ENCODE measurements around the gene TMEM178B.
"Not testable (repeated sequence)": the region's sequence is repeated elsewhere in the genome, so short reads cannot be mapped to it uniquely, and the experiment has no call there.

Gene TMEM178B

DNA sequence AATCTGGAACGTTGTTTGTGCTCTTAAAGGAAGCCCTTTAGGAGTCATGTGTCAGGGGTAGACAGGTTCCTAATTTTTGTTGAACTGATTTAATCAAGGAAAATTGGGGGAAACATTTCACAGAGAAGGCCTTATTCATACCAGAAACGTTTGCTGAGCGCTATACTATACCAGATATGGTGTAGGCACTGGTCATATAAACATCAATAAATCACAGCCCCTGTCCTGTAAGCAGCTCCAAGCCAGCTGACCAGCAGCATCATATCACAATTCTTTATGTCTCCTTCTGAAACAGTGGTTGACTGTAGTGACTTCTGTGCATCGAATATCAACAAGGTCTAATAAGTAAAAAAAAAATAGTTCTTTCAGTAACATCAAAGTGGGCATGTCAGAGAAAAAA is 1.1 kb downstream of the TMEM178B start:
- Histone ChIP-seq H3K4me3 (replicated peaks; ENCODE audit: insufficient read depth, low read length) (no peak overlapping the region), H3K27ac (replicated peaks) (no peak overlapping the region), H3K27me3 (ENCODE audit: insufficient read depth, poor library complexity, severe bottlenecking) (peaks cover 64% of the 10 kb centered on the region)
- TF ChIP-seq SPI1 (IDR thresholded peaks at IDR 0.05; ENCODE audit: borderline replicate concordance, low read depth) (no peak), GABPA (IDR thresholded peaks at IDR 0.05; ENCODE audit: low read depth) (no peak), POLR2AphosphoS5 (IDR thresholded peaks at IDR 0.05; ENCODE audit: low read depth) (no peak)
- TF ChIP-seq, protein P1, sequence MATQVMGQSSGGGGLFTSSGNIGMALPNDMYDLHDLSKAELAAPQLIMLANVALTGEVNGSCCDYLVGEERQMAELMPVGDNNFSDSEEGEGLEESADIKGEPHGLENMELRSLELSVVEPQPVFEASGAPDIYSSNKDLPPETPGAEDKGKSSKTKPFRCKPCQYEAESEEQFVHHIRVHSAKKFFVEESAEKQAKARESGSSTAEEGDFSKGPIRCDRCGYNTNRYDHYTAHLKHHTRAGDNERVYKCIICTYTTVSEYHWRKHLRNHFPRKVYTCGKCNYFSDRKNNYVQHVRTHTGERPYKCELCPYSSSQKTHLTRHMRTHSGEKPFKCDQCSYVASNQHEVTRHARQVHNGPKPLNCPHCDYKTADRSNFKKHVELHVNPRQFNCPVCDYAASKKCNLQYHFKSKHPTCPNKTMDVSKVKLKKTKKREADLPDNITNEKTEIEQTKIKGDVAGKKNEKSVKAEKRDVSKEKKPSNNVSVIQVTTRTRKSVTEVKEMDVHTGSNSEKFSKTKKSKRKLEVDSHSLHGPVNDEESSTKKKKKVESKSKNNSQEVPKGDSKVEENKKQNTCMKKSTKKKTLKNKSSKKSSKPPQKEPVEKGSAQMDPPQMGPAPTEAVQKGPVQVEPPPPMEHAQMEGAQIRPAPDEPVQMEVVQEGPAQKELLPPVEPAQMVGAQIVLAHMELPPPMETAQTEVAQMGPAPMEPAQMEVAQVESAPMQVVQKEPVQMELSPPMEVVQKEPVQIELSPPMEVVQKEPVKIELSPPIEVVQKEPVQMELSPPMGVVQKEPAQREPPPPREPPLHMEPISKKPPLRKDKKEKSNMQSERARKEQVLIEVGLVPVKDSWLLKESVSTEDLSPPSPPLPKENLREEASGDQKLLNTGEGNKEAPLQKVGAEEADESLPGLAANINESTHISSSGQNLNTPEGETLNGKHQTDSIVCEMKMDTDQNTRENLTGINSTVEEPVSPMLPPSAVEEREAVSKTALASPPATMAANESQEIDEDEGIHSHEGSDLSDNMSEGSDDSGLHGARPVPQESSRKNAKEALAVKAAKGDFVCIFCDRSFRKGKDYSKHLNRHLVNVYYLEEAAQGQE (IDR thresholded peaks at IDR 0.05; ENCODE audit: insufficient replicate concordance, low read depth): no peak
- TF ChIP-seq, protein P2, sequence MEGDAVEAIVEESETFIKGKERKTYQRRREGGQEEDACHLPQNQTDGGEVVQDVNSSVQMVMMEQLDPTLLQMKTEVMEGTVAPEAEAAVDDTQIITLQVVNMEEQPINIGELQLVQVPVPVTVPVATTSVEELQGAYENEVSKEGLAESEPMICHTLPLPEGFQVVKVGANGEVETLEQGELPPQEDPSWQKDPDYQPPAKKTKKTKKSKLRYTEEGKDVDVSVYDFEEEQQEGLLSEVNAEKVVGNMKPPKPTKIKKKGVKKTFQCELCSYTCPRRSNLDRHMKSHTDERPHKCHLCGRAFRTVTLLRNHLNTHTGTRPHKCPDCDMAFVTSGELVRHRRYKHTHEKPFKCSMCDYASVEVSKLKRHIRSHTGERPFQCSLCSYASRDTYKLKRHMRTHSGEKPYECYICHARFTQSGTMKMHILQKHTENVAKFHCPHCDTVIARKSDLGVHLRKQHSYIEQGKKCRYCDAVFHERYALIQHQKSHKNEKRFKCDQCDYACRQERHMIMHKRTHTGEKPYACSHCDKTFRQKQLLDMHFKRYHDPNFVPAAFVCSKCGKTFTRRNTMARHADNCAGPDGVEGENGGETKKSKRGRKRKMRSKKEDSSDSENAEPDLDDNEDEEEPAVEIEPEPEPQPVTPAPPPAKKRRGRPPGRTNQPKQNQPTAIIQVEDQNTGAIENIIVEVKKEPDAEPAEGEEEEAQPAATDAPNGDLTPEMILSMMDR (IDR thresholded peaks at IDR 0.05; ENCODE audit: insufficient read depth, low read length): no peak
- DNase-seq (ENCODE audit: low read depth in 1 of 2, low spot score in 1 of 2): no peak

DNA sequence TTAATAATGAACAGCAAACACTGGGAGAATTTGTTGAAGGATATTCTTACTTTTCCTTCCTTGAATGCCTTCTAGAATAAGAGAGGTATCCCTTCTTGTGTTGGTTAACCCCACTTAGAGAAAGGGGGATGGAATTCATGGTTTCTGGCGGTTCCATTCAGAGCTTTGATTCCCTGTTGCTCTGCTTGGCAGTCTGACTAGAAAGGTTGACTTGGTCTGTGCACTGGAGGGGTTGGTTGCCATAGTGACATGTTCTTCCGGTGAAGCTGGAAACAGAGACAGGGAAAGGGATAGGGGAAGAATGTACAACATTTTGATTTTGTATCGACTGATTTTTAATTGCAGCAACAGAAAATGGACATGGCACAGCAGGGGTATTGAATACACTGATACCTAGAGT is 2.5 kb downstream of the TMEM178B start:
- Histone ChIP-seq H3K27ac (replicated peaks) (no peak overlapping the region), H3K4me3 (replicated peaks; ENCODE audit: insufficient read depth, low read length) (no peak overlapping the region), H3K27me3 (ENCODE audit: insufficient read depth, poor library complexity, severe bottlenecking) (peaks cover 52% of the 10 kb centered on the region)
- no peak for DNase-seq (ENCODE audit: low read depth in 1 of 2, low spot score in 1 of 2)
- TF ChIP-seq, protein P1 (IDR thresholded peaks at IDR 0.05; ENCODE audit: insufficient replicate concordance, low read depth): no peak
- TF ChIP-seq, protein P2 (IDR thresholded peaks at IDR 0.05; ENCODE audit: insufficient read depth, low read length): no peak
- TF ChIP-seq POLR2AphosphoS5 (IDR thresholded peaks at IDR 0.05; ENCODE audit: low read depth): no peak
- no peak for TF ChIP-seq SPI1 (IDR thresholded peaks at IDR 0.05; ENCODE audit: borderline replicate concordance, low read depth)
- no peak for TF ChIP-seq GABPA (IDR thresholded peaks at IDR 0.05; ENCODE audit: low read depth)

DNA sequence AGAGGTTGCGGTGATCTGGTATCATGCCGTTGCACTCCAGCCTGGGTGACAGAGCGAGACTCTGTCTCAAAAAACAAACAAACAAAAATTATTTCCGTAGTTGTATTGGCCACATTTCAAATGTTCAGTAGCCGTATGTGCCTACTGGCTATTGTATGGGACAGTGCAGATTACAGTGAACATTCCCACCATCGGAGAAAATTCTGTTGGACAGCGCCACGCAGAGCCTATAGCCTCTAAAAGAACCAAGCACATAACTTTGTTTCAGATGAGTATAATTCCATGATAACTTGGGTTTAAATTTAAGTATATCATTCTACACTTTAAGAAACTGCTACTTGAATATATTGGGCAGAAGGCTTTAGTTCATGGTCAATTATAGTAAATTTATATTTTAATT is 5.4 kb downstream of the TMEM178B start:
- TF ChIP-seq, protein P1 (IDR thresholded peaks at IDR 0.05; ENCODE audit: insufficient replicate concordance, low read depth): peak; percentile 66
- TF ChIP-seq POLR2AphosphoS5 (IDR thresholded peaks at IDR 0.05; ENCODE audit: low read depth): no peak
- no peak for TF ChIP-seq SPI1 (IDR thresholded peaks at IDR 0.05; ENCODE audit: borderline replicate concordance, low read depth)
- no peak overlapping the region for H3K4me3 ChIP-seq (replicated peaks; ENCODE audit: insufficient read depth, low read length)
- H3K27me3 ChIP-seq (ENCODE audit: insufficient read depth, poor library complexity, severe bottlenecking): peaks cover 30% of the 10 kb centered on the region
- DNase-seq (ENCODE audit: low read depth in 1 of 2, low spot score in 1 of 2): no peak
- H3K27ac ChIP-seq (replicated peaks): no peak overlapping the region

DNA sequence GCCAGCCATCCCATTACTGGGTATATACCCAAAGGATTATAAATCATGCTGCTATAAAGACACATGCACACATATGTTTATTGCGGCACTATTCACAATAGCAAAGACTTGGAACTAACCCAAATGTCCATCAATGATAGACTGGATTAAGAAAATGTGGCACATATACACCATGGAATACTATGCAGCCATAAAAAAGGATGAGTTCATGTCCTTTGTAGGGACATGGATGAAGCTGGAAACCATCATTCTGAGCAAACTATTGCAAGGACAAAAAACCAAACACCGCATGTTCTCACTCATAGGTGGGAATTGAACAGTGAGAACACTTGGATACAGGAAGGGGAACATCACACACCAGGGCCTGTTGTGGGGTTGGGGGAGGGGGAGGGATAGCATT is 15.6 kb downstream of the TMEM178B start:
- H3K27ac ChIP-seq (replicated peaks); H3K27me3 ChIP-seq (ENCODE audit: insufficient read depth, poor library complexity, severe bottlenecking); H3K4me3 ChIP-seq (replicated peaks; ENCODE audit: insufficient read depth, low read length); DNase-seq (ENCODE audit: low read depth in 1 of 2, low spot score in 1 of 2): not testable (repeated sequence)
